NOMO-1 (cell line): Measurements from ENCODE around the gene SEPHS1.

Experiments
- DNase-seq, 2 experiments: peaks; one replicate each; lab custom pipeline; 2025; ENCODE audit not compliant: unreplicated experiment in 2 of 2; lab: John Stamatoyannopoulos, UW

SEPHS1 gene

DNA sequence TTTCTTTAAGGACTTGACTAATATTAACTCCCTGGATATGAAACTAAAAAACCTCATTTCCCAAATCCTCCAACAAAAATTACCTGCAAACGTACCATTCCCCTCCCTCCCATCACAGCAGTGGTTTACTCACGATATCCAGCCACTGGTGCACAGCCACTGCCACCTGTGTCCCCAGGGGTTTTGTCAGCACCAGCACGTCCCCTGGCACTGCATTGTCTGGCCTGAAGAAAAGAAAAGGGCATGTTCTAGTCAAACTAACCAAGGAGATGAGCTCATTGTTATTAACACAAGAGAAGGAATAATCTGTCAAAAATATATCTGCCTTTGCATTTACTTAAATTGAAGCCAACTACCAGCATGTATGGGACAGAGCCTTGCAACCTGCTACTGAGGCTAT lies 18.5 kb downstream of the SEPHS1 start:
- no peak for DNase-seq

DNA sequence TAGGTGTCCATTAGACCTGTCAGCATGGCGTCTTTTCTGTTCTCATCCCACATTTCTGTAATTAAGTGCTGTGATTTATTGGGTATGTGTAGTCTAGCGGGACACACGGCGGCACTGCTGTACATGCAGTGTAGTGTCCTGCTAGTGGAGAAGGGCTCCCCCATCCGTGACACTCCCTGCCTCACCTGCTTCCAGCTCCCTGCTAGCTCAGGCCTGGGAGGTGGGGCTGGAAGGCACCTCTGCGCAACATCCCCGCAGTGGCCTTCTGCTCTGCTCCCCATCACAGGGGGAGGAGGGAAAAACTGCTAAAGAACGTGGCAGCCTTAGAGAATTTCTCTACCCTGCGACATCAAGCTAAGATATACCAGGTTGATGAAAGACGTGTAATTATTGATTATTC lies 19.5 kb downstream of the SEPHS1 start:
- no peak for DNase-seq

DNA sequence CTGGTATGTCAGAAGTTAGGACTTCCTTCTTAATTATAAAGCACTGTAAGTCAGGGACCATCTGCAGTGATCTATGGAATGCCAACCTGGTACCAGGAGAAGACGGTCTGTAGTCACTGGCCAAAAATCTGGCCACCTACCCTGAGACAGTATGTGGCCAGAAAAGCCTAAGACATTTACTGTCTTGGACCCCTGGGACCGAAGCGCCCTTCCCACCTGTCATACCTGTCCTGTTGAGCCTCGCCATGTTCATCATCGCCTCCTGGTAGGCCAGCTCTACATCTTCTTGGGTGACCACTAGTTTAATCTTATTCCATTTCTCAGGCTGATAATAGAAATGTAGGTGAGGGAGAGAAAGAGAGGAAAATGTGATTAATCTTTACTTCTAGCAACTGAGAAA lies 20.0 kb downstream of the SEPHS1 start:
- DNase-seq: no peak

DNA sequence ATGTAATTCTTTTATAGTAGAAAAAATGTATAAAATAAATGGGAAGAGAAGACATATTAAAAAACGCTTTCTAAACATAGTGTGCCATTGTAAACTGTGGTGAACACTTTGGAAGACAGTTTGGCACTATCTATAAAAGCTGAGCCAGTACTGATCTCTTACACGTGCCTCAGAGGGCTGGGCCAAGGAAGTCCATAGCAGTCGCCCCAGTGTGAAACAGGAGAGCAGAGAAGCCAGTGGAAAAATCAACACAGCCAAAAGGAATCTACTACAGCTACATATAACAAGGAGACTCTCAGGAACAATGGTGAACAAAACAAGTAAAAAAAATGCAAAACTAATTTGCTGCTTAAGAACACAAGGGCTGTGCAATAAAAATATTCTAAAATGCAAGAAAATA lies 20.6 kb downstream of the SEPHS1 start:
- DNase-seq: no peak

DNA sequence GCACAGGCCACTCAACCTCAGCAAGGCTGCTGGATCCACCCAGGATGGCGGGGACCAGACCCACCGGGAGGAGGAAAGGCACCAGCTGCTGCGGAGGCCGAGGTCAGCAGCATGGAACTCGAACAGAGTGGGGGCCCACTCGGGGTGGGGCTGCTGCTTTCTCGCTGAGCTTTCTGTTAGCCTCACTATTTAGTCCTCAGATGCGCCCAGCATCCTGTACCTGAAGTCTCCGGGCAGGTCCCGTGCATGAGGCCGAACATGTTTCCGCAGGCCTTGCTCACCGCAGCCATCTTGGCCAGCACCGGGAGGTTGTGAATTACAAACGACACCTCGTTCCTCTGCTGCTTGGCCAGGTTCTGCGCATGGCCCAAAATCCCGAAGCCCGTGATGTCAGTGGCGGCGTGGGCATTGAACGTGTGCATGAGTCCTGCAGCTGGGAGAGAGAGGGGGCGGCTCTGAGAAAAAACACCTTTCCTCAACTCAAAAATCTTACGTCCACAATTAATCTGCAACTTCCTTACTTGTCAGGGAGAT lies 25.4 kb downstream of the SEPHS1 start:
- no peak for DNase-seq

DNA sequence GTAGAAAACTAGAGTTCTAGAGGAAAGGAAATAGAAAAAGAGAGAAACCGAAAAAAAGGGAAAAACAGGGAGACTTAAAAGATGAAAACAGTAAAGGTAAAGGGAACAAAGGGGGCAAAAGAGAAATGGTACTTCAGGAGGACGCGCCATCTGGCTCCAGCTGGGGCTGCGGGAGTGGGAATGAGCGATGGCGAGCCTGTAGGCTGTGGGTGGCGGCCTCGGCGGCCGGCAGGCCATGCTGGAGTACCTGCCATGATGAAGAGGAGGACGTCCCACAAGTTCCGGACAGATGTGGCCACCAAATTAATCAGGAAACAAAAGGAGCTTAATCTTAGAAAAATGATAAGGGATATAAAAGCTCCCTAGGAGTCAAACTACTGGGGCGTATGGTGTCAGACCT lies 26.5 kb downstream of the SEPHS1 start:
- no peak for DNase-seq

DNA sequence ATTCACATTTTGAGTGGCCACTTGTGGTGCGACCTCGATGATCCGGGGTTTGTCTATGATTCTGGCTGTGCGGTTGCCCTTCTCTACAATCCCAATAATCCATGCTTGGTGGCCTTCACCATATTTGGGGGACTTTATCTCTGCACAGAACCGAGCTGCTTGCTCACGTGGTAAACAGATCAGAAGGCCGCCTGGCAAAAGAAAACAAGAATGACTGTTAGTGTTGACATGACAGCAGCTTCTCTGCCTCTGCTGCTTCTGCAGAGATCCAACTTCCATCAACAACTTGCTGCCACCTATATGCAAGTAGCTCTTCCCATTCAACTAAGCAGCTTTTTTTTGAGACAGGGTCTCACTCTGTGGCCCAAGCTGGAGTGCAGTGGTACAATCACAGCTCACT lies 28.9 kb downstream of the SEPHS1 start:
- DNase-seq: no peak

DNA sequence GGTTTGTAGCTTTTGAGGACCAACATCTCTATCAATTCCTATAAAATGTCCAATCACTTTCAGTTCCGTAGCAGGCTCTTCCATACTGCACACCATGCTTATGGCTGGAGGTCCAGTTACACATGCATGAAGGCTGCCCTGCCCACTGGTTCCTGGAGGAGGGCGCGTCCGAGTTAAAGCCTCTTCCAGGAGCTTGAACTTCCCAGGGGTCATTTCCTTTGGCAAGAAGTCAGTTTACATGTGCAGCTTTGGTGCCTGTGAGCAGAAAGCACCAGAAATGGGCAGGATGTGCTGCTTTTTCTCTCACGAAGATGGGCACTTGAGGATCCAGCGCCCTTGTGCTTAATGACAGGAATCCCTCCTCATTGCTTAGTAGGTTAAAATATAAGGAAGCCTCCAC lies 30.6 kb downstream of the SEPHS1 start:
- DNase-seq: no peak

DNA sequence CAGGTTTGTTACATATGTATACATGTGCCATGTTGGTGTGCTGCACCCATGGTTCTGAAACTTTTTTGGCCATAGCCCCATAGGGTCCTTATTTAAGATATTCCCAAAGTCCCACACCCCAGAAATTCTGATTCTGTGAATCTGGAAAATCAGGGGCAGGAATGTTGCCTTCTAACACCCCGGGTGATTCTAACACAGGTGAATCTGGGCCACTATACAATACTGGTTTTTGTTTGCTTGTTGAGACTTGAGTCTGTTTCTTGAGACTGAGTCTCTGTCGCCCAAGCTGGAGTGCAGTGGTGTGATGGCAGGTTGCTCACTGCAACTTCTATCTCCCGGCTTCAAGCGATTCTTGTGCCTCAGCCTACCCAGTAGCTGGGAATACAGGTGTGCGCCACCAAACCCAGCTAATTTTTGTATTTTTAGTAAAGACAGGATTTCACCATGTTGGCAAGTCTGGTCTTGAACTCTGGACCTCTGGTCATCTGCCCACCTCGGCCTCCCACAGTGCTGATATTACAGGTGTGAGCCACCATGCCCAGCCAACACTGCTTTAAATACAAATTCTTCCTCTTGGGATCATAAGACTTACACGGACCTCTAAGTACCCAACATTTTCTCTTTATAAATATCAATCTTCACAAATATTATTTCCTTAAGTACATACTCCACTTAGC lies 31.3 kb downstream of the SEPHS1 start:
- DNase-seq: no peak

DNA sequence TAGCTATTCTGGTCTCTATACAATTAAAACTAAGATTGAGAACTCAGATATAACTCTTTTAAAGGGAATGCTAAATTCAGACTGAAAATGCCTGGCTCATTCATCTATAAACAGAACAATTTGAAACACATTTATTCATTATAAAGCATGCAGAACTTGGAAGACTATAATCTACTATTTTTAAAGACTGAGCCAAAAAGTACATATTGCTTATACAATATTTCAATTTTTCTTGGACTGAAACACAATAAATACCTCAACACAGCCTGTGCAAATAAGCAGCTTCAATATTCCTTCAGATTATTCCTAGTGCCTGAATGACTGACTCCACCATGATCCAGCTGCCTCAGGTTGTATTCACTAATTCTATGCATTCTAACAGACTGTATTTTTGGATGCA lies 32.7 kb downstream of the SEPHS1 start:
- DNase-seq: no peak

DNA sequence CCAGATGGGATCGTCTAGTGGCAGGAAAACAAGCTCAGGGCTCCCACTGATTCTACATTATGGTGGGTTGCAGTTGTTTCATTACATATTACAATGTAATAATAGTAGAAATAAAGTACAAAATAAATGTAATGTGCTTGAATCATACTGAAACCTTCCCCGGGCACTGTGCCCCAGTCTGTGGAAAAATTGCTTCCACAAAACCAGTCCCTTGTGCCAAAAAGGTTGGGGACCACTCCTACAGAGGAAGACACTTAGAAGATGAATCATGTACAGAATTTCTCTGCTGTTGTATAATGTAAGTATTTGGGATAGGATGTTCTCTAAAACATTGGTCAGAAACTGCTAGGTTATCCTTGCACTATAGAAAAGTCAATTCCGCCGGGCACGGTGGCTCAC lies 36.9 kb downstream of the SEPHS1 start:
- no peak for DNase-seq

DNA sequence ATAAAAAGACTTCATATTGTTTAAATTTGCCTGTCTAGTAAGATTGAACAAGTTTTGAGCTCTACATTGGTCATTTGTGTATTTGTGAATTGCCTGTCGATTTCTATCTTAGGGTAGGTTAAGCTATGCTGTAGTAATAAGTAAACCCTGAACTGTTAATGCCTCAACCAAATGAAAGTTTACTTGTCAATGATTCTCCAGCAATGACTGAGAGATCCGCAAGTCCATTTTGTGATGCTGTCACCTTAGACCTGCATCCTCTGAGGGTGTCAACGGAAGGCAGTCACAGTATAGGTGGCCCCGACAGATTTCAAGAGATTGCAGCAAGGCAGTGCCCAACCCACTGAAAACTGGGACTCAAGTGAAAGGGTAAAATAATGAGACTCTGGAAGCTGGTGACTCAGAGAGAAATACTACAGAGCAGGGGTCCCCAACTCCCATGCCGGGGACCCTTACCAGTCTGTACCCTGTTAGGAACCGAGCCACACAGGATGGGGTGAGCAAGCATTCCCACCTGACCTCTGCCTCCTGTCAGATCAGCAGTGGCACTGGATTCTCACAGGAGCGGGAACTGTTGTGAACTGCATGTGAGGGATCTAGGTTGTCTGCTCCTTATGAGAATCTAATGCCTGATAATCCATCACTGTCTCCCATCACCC lies 37.4 kb downstream of the SEPHS1 start:
- no peak for DNase-seq

DNA sequence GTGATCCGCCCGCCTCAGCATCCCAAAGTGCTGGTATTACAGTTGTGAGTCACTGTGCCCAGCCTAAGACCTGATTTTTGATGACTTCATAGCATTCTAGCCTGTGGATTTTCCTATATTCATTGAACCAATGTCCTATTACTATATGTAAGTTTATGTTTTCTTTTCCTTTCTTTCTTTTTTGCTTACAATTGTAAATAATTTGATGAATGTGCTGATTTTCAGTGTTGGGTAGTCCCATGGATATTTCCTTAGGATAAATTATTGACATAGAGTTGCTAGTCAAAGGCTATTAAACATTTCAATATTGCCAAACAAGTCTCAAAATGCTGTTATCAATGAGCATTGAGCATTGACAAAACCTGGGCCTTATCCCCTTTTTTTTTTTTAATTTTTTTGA lies 38.3 kb downstream of the SEPHS1 start:
- DNase-seq: no peak

DNA sequence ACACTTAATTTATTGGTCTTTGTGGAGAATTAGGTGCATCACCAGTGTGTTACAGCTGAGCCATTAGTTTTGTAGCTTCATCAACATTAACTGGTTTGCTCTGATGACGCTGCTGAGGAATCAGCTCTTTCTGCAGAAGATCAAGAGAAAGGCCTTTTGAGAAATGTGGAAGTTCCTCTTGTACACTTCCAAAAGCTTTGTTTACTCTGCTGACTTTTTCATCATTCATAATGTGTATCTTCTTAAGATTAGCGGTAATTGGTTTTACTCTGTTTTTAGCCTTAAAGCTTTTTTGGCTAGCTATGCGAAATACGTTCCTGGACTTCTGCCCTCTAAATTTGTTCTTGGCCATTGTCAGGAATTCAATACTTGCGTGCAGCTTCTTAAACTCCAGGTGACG lies 40.0 kb downstream of the SEPHS1 start:
- DNase-seq: no peak

DNA sequence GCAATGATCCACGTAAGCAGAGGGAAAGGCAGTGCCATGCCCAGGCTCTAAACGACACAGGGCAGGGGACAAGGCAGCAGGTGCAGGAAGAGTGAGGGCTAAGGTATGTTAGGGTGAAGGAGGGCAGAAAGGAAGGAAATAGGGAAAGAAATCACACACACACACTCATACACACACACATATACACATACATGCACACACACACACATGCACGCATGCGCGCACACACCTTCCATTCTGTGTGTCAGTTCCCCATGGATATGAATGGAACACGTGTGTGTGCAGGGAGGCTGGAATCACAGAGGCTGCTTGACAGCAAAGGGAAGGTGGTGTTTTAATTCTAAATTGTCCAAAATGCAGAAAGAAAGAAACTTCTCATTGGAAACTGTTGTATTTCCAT lies 42.0 kb downstream of the SEPHS1 start:
- no peak for DNase-seq

DNA sequence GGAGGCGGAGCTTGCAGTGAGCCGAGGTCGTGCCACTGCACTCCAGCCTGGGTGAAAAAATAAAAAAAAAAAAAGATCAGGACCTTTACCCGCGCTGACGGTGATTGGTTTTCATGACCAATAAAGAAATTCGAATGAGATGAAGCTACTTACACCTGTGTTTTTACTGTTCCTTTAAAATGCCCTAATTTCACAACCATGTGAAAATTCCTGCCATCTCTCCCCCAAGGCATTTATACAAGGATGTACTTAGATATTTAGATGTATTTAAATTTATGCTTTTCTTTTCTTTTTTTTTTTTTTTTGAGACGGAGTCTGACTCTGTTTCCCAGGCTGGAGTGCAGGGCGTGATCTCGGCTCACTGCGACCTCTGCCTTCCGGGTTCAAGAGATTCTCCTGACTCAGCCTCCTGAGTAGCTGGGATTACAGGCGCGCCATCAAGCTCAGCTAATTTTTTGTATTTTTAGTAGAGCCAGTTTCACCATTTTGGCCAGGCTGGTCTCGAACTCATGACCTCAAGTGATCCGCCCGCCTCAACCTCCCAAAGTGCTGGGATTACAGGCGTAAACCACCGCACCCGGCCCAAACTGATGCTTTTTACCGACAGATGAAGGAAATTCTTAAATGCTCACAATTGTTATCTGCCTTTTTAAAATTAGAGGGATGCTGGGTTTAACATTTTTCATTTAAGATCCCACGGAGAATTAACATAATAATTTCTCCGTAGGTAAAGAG lies 45.1 kb downstream of the SEPHS1 start:
- no peak for DNase-seq

DNA sequence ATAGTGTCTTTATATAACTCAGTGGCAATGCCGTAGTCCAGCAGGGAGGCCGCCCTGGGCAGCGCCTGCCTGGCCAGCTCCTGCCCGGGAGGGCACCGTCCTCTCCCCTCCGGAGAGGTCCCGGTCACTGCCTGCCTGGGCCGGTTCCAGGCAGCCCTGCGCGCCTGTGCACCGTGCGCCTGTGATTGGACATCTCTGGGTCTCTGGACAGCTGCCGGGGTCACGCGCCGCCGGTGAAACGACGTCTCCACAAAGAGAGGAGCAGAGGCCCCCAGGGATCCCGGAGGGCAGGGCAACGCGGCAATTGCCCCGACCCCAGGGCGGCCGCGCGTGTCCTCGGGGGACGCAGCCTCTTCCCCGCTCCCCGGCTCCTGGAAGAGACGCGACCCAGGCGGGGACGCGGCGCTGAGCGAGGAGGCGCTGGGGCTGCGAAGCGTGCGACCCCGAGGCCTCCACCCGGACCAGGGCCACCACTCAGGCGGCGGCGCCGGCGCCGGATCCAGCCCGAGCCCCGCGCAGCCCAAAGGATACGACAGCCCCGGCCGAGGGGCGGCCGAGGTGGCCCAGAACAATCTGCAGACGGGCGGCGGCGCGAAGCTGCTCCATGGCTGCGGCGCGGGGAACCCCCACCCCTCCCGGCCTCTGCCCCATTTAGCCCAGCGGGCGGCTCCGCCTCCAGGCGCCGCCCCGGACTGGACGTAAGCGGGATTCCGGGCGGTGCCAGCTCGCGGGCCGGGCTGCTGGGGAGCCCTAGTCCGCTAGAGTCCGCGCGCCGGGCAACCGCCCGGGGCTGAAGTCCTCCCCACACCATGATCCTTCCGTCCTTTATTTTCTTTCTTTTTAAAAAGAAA lies 48.4 kb downstream of the SEPHS1 start, which contains the start of gene PHYH:
PHYH (minus strand) TSS at position 628 of the 851 bp plus-strand sequence; CDS start at position 606, 22 bp downstream.
- DNase-seq: peak; percentile 70 to 87

DNA sequence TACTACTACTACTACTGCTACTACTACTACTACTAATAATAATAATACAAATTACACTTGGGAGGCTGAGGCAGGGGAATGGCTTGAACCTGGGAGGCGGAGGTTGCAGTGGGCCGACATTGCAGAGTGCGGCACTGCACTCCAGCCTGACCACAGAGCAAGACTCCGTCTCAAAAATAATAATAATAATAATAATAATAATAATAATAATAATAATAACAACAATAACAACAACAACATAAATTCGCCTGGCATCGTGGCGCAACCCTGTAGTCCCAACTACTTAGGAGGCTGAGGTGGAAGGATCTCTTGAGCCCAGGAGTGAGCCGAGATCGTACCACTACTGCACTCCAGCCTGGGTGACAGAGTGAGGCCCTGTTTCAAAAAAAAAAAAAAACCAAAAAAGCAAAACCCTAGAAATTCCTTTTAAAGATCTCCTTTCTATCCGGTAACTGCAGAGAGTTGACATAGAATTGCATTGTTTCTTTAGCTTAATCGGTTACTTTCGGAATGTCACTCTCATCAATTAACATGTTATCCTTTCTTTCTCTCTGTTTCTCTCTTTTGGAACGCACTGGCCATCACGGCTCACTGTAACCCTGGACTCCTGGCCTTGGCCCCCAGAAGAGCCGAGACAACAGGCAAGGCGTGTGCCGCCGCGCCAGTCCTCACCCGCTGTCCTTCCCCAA lies 49.2 kb downstream of the SEPHS1 start:
- no peak for DNase-seq

DNA sequence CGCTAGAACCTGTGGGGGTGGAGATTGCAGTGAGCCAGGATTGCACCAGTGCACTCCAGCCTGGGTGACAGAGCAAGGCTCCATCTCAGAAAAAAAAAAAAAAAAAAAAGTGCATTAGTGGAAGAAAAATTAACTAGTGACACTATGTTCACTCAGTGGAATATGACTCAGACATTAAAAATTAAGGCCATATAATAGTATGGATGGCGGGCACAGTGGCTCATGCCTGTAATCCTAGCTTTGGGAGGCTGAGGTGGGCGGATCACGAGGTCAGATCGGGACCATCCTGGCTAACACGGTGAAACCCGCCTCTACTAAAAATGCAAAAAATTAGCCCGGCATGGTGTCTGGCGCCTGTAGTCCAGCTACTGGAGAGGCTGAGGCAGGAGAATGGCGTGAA lies 51.6 kb downstream of the SEPHS1 start:
- DNase-seq: no peak

DNA sequence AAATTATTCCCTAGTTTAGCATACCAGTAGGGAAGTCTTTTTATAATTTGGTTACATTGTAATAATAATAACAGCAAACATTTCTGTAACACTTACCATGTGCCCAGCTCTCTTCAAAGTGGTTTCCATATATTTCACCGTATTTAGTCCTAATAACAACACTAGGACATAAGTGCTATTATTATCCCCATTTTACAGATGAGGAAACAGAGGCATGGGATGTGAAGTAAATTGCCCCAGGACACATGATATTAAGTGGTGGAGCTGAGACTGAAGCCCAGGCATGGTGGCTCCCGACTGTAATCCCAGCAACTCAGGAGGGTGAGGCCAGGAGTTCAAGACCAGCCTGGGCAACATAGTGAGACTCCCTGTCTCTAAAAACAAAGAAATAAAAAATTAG lies 53.3 kb downstream of the SEPHS1 start:
- DNase-seq: no peak
